MM.1S (cell line): ENCODE data around the gene ATE1.

ENCODE experiments used
- CTCF ChIP-seq: fragments of 300-600 bp; sonication (generic); IDR thresholded peaks from 2 replicates; pipeline ENCODE4 v1.5.1; 2016; ENCODE audit warnings: antibody characterized with exemption, low read length, mixed read lengths
- EZH2 ChIP-seq: fragments of 300-600 bp; sonication (generic); optimal IDR thresholded peaks from 2 replicates; pipeline ENCODE3; 2017; ENCODE audit warnings: low read depth, mild to moderate bottlenecking, antibody characterized with exemption, low read length, mixed read lengths
- EZH2phosphoT487 ChIP-seq: fragments of 300-600 bp; sonication (generic); IDR thresholded peaks from 2 replicates; pipeline ENCODE4 v1.6.1; 2018; ENCODE audit warnings: antibody characterized with exemption, low read length

DNA sequence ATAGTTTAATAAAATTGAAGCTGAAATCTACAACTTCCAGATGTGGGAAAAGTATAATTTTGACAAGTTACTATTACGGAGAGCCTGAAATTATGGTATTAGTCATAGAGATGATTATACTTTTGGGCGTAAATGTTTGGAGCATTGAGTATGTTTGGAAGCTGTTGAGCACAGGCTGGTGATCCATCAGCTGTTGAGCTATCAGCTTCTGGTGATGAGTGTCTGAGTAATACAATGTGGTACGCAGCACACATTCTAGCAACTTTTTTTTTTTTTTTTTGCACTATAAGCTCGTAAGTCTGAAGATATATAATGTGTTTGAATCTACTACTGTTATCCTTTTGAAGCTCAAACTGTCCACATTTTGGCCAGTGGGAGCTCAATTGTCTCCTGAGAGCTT lies 123.4 kb downstream of the ATE1 start:
- TF ChIP-seq CTCF (no peak), EZH2 (no peak), EZH2phosphoT487 (no peak)
